ENCODE data around the gene SPNS2.

DNA sequence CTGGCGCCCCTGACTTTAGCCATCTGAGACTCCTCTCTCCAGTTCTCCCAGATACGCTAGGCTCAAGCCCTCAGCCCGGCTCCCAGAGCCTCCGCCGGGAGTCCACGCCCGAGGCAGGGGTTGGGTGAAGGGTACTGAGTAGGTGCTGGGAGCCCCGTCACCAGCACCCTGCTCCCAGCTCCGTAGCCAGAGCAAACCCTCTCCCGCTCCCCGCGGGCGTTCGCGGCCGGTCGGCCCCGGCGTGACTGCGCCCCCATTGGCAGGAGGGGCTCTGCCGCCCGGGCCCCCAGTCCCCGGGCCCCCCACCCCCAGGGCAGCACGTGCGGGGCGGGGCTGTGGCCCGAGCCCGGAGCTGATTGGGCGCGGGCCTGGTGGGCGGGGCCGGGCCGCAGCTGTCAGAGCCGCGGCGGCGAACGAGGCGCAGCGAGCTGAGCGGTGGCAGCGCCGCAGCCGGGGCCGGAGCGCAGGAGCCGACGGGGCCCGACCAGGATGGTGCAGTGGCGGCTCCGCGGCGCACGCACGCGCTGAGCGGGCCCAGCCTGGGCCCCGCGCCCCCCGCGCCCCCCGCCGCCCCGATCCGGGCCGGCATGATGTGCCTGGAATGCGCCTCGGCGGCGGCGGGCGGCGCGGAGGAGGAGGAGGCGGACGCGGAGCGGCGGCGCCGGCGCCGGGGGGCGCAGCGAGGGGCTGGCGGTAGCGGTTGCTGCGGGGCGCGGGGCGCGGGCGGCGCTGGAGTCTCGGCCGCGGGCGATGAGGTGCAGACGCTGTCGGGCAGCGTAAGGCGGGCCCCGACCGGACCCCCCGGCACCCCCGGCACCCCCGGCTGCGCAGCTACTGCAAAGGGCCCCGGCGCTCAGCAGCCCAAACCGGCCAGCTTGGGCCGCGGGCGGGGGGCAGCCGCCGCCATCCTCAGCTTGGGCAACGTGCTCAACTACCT is at the start of gene SPNS2:
- TF ChIP-seq POLR2A (IDR thresholded peaks at IDR 0.05; ENCODE audit: borderline replicate concordance, extremely low read depth, insufficient read depth, insufficient read length): no peak
- no peak for TF ChIP-seq CEBPB (IDR thresholded peaks at IDR 0.05; ENCODE audit: low read depth)
- TF ChIP-seq SIN3A (IDR thresholded peaks at IDR 0.05; ENCODE audit: low read depth): no peak
- TF ChIP-seq, protein P1, sequence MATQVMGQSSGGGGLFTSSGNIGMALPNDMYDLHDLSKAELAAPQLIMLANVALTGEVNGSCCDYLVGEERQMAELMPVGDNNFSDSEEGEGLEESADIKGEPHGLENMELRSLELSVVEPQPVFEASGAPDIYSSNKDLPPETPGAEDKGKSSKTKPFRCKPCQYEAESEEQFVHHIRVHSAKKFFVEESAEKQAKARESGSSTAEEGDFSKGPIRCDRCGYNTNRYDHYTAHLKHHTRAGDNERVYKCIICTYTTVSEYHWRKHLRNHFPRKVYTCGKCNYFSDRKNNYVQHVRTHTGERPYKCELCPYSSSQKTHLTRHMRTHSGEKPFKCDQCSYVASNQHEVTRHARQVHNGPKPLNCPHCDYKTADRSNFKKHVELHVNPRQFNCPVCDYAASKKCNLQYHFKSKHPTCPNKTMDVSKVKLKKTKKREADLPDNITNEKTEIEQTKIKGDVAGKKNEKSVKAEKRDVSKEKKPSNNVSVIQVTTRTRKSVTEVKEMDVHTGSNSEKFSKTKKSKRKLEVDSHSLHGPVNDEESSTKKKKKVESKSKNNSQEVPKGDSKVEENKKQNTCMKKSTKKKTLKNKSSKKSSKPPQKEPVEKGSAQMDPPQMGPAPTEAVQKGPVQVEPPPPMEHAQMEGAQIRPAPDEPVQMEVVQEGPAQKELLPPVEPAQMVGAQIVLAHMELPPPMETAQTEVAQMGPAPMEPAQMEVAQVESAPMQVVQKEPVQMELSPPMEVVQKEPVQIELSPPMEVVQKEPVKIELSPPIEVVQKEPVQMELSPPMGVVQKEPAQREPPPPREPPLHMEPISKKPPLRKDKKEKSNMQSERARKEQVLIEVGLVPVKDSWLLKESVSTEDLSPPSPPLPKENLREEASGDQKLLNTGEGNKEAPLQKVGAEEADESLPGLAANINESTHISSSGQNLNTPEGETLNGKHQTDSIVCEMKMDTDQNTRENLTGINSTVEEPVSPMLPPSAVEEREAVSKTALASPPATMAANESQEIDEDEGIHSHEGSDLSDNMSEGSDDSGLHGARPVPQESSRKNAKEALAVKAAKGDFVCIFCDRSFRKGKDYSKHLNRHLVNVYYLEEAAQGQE (IDR thresholded peaks at IDR 0.05; ENCODE audit: low read depth): no peak
- TF ChIP-seq, protein P2, sequence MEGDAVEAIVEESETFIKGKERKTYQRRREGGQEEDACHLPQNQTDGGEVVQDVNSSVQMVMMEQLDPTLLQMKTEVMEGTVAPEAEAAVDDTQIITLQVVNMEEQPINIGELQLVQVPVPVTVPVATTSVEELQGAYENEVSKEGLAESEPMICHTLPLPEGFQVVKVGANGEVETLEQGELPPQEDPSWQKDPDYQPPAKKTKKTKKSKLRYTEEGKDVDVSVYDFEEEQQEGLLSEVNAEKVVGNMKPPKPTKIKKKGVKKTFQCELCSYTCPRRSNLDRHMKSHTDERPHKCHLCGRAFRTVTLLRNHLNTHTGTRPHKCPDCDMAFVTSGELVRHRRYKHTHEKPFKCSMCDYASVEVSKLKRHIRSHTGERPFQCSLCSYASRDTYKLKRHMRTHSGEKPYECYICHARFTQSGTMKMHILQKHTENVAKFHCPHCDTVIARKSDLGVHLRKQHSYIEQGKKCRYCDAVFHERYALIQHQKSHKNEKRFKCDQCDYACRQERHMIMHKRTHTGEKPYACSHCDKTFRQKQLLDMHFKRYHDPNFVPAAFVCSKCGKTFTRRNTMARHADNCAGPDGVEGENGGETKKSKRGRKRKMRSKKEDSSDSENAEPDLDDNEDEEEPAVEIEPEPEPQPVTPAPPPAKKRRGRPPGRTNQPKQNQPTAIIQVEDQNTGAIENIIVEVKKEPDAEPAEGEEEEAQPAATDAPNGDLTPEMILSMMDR (IDR thresholded peaks at IDR 0.05 in 2 of 3, conservative IDR thresholded peaks at IDR 0.05 in 1 of 3; ENCODE audit: borderline replicate concordance in 1 of 3, insufficient read depth in 1 of 3, low read depth in 2 of 3, low read length in 2 of 3): no peak
- TF ChIP-seq RAD21 (IDR thresholded peaks at IDR 0.05; ENCODE audit: low read depth): no peak

Data from HCT116 (cell line).